HG03025 (cell line): ENCODE results near the gene LMF1.
"Not testable (repeated sequence)": the region's sequence is repeated elsewhere in the genome, so short reads cannot be mapped to it uniquely, and the experiment has no call there.

Experiments used
- ATAC-seq: cut with Tn5 transposase; IDR thresholded peaks from one replicate; pipeline ENCODE4 v1.9.1; 2021; ENCODE audit warnings: mild to moderate bottlenecking, moderate library complexity; ENCODE audit not compliant: unreplicated experiment, low FRiP score

LMF1 gene

GRCh38 chr16:973366-973765, 2.6 kb upstream of the LMF1 start:
- ATAC-seq: no peak

- no peak for ATAC-seq
Observed at GRCh38 chr16:972316-973002, 1.7 kb upstream of the LMF1 start.

- no peak for ATAC-seq
Observed at GRCh38 chr16:971981-972315, 1.2 kb upstream of the LMF1 start.

- ATAC-seq: no peak
Observed at GRCh38 chr16:971582-971905, 760 bp upstream of the LMF1 start.

- peak; percentile 23 for ATAC-seq
Observed at GRCh38 chr16:970386-970765, 408 bp downstream of the LMF1 start.

GRCh38 chr16:969508-970385, 1.0 kb downstream of the LMF1 start:
- ATAC-seq: peak; percentile 8

- ATAC-seq: no peak
Observed at GRCh38 chr16:968620-969019, 2.2 kb downstream of the LMF1 start.

GRCh38 chr16:967546-968295, 3.1 kb downstream of the LMF1 start:
- ATAC-seq: no peak

GRCh38 chr16:967077-967541, 3.7 kb downstream of the LMF1 start:
- no peak for ATAC-seq

- ATAC-seq: no peak
Observed at GRCh38 chr16:966505-966904, 4.3 kb downstream of the LMF1 start.

GRCh38 chr16:966035-966434, 4.7 kb downstream of the LMF1 start:
- no peak for ATAC-seq

- no peak for ATAC-seq
Observed at GRCh38 chr16:965487-965886, 5.3 kb downstream of the LMF1 start.

GRCh38 chr16:965036-965395, 5.8 kb downstream of the LMF1 start:
- ATAC-seq: no peak

GRCh38 chr16:964356-965035, 6.3 kb downstream of the LMF1 start:
- ATAC-seq: no peak

GRCh38 chr16:963913-964312, 6.9 kb downstream of the LMF1 start:
- no peak for ATAC-seq

GRCh38 chr16:962901-963814, 7.6 kb downstream of the LMF1 start:
- no peak for ATAC-seq

- no peak for ATAC-seq
Observed at GRCh38 chr16:962366-962765, 8.4 kb downstream of the LMF1 start.

GRCh38 chr16:959232-960040, 11.3 kb downstream of the LMF1 start:
- ATAC-seq: no peak

GRCh38 chr16:955766-956165, 15.0 kb downstream of the LMF1 start:
- ATAC-seq: not testable (repeated sequence)
